ENCODE measurements around the gene ACER2.
A peak's percentile ranks its signal among the peaks of the same experiment; 100 is the strongest.

ACER2 gene

DNA sequence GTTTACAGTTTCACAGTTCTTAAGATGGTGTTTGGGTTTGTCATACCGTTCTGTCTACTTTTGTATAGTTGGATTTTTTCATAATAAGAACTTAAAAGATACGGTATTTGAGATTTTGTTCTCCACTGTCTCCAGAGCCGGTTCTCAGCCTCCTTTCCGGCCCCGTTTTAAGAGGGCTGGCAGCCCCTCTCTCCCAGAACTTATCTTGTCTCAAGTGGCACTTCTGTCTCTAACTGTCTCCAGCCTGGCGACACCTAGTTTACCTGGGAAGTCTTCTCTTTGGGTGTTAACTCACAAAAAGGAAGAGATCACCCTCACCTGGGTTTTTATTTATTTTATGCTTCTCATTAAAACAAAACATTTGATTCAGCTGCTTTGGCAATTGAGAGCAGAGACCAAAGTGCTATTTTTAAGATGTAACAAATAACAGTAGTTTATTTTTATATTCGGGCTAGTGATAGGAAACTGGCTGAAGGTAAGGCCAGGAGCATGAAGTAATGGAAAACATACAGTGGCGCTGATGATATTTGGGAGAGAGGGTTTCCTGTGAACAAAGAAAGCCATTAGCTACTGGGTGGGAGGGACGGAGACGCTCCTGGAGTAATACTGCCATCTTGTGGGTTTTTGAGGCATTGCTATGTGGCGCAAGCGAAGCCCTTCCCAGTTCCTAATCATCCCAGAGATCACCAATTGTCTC, 48.3 kb downstream of the ACER2 start:
- peak; percentile 66 to 74 for DNase-seq

DNA sequence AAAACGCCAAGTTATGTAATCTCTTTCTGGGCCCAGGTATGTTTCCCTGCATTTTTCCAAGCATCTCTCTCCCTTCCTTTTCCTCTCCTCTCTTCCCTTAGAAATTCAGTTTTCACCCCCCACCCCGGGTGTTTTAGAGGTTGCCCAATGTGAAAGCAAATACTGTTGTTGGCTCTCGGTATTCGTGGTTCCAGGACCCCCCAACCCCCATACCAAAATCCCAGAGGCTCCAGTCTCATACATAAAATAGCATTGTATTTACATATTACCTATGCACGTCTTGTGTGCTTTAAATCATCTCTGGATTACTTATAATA, 48.8 kb downstream of the ACER2 start:
- no peak for DNase-seq

DNA sequence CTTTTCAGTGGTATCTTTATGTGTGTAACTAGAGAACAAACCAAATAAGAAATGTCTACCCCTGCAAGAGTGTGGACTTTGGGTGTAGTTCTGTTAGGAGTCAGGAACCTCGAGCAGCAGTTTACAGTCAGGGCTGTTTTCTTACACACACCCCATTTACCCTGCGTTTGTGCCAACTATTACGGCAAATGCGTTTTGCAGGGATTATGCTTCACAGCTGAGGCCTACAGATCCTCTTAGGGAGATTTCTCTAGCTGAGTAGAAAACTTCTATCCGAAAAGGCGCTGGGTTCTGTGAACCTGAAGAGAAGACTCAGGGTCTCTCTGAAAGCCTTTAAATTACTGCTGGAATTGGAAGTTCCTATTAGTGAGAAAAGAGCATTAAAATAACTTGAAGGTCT, 51.4 kb downstream of the ACER2 start:
- DNase-seq = no peak

DNA sequence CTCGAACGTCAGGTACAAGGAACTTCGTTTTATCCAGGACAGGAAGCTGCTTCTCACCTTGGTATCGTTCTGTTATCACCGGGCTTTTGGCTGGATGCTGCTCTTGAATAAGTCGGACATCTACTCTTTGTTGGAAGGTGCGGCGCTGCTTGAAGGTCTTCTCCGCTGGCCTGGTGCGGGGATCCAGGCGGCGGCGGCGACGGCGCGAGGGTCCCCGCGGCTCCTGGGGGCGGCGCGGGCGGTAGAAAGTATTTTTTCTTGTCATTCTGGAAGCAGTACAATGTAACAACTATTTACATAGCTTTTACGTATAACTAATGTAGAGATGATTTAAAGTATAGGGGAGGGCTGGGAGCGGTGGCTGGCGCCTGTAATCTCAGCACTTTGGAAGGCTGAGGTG, 52.3 kb downstream of the ACER2 start:
- DNase-seq = no peak

DNA sequence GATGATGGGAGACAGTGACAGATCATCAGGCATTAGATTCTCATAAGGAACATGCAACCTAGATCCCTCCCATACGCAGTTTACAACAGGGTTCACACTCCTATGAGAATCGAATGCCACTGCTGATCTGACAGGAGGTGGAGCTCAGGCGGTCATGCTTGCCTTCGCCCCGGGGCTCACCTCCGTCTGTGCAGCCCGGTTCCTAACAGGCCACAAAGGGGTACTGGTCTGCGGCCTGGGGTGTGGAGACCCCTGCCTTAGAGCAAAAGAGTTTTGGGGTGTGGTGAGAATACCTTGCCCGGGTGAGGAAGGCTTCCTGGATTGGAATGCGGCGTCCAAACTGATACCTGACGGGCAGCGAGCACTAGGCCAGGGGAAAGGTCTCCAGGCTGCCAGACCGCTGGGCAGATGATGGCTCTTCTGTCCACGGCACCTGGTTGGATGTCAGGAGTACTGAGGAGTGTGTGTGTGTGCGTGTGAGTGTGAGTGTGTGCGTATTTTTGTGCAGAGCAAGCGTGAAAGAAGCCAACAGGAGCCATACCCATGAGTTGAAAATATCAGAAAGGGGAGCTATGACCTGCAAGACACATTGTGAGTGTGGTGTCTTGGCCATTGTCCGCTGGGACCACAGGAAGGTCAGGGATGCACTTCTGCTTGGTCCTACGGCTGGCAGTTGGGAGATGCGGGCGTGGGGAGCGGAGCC, 55.4 kb downstream of the ACER2 start:
- no peak for DNase-seq

DNA sequence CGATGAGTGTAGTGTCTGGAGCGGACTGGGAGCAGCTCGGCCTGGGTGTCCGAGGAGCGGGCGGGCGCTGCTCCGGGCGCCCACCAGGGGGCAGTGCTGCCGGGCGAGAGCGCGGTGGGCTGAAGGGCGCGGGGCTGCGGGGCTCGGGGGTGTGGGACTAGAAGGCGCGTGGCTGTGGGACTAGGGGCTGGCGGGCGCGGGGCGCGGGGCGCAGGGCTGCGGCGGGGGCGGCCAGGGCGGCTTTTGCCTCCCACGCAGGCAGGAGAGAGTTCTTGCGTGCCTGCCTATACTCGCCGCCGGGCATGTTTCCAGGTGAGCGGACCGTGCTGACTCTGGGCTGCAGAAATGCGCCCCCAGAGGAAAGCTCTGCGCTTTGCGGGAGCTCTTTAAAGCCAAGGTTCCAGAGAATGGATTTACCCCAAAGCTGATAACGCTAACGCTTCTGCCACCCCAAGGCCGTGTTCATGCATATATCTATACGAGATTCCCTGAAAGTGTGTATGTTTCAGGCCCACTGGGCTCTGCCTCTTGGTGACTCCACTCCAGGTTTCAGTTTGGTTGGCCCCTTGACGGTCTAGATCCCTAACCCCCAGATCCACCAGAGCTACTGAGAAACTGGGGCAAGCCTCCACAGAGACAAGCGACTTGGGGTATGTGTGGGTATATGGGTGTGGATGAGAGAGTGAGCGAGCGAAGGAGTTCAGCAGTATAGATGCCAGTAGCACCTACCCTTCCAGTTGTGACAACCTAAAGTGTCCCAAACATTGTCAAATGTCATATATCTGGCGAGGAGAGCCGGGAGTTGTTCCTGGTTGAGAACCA, 56.2 kb downstream of the ACER2 start:
- DNase-seq = peak in 1 of 2 experiments; percentile 11

DNA sequence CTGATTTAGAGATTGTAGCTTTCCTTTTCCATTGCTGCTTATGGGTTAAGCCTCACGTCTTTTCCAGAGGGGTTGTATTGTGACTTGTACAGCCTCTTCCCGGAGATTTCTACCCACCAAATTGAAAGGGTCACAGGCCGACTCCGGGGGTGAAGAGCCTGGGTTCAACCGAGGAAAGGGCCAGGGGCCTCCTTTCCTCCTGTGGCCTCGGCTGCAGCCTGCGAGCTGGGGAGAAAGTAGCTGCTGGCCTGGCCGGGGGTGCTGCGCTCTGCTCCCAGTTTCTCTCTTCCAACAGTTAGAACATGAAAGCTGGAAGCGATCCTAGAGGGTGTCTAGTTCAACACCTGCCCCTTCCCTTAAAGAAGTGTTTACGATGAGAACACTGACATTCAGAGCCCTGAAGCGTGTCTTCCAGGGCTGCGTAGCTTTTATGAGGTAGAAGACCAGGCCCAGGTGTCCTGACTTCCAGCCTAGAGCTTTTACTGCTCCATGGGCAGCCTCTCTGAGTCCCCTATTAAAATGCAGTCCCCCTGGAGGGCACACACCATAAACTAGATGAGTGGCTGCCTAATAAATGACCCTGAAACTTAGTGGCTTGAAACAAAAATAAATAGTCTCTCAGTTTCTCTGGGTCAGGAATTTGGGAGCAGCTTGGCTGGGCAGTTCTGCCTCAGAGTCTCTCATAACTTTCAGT, 56.9 kb downstream of the ACER2 start:
- DNase-seq = no peak

DNA sequence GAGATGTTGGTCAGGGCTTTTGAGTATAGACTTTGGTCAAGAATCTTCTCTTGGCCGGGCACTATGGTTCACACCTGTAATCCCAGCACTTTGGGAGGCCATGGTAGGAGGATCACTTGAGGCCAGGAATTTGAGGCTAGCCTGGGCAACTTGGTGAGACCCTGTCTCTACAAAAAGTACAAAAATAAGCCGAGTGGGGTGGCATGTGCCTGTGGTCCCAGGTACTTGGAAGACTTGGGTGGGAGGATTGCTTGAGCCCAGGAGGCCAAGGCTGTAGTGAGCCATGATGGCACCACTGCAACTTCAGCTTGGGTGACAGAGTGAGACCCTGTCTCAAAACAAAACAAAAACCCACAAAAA, 57.5 kb downstream of the ACER2 start:
- DNase-seq = no peak

DNA sequence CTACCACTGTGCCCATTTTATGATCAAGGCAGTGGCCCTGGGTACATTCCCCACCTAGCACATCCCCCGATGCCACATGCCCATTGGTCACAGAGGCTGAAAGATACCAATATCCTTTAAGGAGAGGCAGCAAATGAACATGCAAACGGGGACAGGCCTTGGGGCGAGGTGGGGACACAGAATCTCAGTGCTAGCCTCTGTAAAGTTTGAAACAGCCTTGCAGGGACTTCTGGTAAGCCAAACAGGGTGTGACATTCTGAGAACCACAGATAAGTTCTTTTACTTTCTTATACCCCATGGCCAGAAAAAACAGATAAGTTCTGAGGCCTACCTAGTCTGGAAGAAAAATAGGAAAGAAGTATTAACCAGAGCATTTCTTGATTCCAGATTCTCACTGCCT, 60.5 kb downstream of the ACER2 start:
- no peak for DNase-seq

DNA sequence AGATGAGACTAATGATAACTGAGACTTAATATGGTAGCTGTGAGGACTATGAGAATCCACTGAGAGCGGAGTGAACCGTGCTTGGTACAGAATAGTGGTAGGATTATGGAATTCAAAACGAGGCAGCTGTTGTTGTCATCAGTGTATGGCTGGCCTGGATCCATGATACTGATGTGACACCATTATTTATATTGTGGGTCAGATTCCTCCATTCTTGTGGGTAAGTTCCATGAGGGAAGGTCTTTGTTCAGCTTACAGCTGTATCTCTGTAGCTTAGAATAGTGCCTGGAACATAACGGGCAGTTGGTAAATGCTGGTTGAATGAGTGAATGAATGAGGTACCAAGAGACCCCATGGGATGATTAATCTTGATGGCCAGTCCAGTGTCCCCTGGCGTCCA, 61.8 kb downstream of the ACER2 start:
- no peak for DNase-seq

DNA sequence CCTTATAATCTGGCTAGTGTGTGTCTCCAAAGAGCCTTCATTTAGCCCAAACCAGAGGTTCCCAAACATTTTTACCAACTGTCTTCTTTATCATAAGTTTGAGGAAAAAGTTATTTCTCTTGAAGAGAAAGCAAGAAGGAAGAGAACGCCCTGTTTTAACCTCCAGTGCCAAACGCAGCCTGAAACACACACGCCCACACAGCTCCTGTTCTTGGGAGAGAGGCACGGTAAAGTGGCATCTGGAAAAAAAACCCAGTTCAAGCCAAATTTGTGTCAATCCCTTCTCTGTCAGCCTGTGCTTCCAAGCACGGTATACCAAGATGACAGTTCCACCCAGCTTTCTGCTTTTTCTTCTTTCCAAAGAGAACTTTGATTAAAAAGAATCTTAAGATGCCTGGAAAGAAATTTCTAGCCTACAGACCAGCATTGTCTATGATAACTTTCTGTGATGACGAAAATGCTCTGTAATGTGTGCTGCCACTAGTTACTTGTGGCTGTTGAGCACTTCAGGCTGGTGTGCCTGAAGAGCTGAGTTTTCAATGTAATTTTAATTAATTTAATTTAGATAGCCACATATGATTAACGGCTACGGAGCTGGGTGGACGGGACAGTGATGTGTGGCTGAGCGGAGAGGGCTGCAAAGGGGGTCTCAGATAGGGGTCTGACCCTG, 62.3 kb downstream of the ACER2 start:
- DNase-seq = no peak

DNA sequence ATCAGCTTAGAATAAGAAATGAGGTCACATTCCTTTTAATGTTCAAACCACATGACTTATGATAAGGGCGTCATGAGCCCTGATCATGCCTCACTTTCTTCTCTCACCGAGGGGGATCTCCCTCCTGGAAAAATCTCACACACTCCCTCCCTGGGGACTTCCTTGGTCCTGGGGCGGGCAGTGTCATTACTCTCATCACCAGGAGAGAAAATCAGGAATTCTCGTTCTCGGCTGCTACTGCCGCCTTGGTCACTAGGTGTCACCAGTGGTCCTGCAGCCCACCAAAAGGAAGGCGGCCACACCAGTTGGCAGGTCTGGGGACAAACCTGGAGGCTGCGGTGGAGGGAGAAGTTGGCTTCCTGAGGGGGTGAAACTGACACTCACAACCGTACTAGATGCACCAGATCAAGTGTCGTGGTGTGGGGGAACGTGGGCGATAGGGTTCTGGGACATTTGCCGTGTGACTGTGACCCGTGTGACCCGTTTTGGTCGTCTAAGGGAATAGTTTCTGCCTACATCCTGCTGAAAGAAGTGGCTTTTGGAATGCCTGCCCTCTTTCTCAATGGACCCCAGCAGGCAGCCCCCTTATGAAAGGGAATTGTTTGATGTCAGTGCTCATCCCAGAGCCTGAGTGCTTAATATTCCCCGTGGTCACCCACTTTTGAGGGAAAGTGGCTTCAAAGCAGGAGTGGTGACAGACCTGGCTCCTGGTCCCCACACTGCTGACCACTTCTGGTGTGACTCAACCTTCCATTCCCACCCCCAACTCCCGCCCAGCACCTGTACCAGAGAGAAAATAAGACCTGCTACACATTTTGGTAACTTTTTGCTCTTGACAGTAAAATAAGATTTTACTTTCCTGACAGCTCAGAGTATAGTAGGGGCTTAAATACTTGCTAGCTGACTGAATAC, 63.2 kb downstream of the ACER2 start:
- peak; percentile 40 to 41 for DNase-seq

DNA sequence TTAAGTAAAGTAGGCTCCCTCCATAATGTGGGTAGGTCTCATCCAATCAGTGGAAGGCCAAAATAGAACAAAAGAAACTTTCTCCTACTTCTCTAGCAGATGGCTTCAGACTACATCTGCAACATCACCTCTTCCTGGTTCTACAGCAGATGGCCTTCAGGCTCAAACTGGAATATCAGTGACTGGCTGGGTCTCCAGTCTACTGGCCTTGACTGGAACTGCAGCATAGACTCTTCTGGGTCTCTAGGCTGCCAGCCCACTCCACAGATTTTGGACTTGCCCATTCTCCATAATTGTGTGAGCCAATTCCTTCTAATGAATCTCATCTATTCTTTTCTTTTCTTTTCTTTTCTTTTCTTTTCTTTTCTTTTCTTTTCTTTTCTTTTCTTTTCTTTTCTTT, 64.8 kb downstream of the ACER2 start:
- DNase-seq = no peak

DNA sequence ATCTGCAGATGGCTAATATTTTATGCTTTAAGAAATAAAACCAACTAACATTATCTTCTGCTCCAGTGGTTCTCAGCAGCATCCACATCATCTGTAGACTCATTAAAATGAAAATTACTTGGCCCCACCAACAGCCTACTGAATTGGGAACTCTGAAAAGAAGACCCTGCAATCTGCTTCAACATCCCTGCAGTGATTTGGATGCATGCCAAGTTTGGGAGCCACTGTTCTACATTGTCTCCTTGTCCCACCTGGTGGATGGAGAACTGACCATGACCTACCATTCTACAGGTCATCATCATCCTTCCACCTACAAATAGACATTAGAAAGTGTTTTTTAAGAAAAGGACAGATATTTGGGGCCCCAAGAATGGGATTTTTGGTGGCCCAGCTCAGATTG, 71.1 kb downstream of the ACER2 start:
- DNase-seq = no peak

DNA sequence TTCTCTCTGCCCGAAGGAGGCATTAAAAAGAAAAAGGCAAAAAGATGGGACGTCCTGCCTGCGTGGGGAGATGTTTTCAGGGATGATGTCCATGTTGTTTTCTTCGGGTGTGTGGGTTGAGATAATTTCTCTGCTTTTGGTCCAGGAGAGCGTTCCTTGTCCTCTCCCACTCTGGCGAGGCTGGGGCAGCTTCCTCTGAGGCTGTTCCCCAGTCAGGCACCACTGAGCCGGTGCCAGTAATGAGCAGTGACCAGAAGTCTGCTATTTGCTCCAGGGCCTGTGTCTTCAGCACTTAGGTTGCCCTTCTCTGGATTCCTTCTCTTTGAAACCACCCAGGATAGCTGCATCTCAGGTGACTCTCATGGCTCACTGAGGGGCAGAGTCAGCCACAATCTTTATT, 71.5 kb downstream of the ACER2 start:
- no peak for DNase-seq

DNA sequence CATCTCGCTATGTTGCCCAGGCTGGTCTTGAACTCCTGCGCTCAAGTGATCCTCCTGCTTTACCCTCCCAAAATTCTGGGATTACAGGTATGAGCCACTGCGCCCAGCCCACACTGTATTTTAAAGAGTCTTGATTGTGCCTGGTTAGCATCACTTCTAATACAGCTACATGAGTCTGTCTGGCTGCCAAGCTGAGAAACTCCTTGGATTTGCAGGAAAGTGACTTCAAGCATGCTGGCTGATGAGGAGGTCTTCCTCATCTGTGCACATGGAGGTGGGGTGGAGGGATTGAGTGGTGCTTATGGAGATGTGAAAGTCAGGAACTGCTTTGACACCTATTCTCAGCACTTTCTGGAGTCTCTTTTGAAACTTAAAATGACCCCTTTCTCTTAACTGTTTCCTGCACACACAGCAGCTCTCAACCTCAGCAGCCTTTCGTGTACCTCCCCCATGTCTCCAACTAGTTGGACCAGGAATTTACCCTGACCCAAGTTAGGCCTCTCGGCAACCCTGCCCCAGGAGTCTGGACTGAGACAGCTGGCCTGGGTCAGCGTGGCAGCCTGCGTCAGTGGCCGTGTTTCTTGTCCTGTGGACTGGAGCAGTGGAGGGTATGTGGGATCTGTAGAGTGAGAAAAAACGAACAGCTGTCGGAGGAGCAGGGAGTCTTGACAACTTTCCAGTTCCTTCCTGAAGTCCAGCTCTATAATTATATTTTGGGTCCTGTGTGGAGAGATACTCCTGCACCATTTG, 72.5 kb downstream of the ACER2 start:
- DNase-seq = no peak

DNA sequence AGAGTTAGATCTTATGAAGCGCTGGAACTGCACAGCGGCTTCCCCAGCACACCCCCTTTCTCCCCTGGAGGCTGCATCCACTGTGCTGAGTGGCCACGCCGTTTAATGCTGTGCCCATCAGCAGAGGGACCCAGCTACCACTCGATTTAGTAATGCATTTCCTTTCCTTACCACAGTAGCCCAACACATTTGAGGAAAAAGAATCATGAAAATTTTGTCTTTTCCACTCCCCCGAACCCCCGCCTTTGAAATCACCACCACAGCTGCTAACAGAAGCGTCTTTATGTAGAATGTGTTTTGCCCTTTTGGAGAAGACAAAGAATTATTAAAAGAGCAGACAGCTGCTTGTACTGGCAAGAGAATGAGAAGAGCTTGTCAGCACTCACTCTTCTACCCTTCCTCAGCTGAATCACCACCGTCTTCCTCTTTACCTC, 73.2 kb downstream of the ACER2 start:
- DNase-seq = no peak

DNA sequence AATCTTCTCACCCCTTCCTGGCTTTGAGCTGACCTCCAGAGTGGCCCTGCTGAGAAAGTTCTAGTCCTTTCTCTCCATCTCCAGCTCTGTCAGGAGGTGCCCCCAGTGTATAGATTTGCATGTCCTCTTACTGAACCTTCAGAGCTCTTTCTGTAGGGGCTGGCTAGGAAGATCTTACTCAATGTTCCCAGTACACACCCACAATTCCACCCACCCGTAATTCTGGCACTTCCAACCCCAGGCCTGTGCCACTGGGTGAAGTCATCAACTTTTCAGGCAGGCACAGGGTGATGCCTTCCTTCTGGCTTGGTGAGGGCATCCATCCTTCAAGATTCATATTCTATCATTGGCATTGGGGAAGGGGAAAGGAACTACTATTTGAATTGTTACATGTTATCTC, 75.9 kb downstream of the ACER2 start:
- no peak for DNase-seq

DNA sequence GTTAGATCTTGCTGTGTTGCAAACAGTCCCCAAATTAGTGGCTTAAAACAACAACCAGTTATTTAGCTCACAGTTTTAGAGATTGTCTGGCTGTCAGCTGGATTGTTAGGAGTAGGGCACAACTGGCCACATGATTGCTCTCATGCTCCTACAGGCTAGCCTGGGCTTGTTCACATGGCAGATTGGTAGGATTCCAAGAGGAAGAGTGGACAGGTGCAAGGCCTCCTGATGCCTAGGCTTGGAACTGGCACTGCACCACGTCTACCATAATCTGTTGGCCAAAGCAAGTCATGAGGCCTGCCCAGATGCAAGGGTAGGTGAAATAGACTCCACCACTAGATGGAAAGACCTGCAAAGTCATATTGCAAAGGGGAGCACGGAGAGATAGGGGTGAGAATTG, 76.4 kb downstream of the ACER2 start:
- DNase-seq = no peak

DNA sequence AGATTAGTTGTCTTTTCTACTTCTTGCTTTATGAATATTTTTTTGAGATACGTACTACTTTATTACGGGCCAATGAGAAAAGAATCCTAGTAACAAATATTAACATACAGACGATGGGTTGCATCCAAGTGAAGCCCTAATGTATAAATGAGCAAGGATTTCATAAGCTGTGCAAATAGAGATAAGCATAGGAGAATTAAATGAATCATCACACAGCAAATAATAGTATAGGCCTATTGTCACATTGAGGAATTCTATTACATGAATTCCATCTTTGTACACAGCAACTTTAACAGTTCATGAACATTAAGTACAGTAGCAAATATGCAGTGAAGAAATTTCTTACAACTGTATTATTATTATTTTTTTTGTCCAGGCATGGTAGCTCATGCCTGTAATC, 78.0 kb downstream of the ACER2 start:
- no peak for DNase-seq

DNA sequence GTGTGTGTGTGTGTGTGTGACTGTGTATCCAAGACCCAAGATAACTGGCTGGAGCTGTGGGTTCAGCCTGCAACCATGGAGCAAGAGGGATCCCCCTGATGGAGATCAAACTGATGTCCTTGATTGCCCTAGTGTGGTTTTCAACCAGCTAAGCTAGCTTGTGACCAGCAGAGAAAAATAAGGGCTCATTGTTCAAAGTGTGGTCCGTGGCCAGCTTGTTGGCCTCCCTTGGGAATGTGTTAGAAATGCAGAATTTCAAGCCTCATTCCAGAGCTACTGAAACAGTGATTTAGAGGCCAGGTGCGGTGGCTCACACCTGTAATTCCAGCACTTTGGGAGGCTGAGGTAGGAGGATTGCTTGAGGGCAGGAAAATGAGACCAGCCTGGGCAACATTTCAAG, 79.9 kb downstream of the ACER2 start:
- DNase-seq = no peak
